ENCODE data around the gene ANKRD40CL. TPM values are rescaled to one million over a fixed set of nuclear protein-coding genes. Genes with fewer than 3 reads are reported as not detected.
A peak's percentile ranks its signal among the peaks of the same experiment; 100 is the strongest.
"Not testable (repeated sequence)": the region's sequence is repeated elsewhere in the genome, so short reads cannot be mapped to it uniquely, and the experiment has no call there.

The ANKRD40CL gene
- total and polyA plus RNA-seq, 7 donors = 60.4 to 234 (median 191) TPM; not detected in 4

DNA sequence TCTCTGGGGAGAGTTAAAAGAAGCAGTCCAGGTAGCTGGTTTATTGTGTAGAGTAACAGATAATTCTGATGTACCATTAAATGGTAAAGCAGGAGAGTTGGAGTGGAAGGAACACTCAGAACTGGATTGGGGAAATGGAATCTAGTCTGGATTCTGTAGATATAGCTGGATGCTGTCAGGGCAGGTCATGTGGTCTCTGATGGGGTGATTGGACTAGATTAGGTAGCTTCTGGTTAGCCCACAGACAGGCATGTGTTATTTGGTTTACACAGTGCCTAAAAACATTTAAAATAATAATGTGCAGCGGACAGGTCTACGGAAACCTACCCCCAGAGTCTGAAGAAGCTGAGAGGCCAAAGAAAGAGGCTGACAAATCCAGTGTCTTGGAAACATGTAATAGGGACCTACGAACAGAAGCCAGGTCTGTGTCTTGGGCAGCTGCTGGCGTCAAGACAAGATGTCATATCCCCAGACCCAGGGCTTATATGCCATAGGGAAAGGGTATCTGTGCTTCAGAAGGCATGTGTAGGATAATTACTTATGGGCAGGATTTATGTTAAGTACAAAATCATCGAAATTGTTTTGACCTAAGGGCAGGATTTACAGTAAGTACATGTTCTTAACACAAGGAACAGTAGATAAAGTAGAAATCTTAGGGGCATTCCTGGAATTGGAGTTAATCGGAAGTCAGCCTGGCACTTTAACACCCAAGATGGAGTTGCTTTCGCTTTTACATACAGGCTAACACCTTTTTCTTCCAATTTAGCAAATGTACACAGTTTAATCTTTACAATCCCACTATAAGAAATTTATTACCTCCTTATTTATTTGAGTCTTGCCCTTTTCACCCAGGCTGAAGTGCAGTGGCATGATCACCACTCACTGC lies 35.5 kb downstream of the ANKRD40CL start:
- Histone ChIP-seq H3K36me3 (no peaks in the 10 kb centered on the region), H3K4me1 (peaks cover 0 to 86% (median 66%) of the 10 kb centered on the region in 4 donors), H3K9me3 (no peaks in the 10 kb centered on the region), H3K27ac (peak overlapping the region in 2 of 4 donors; percentile 45 to 54), H3K4me3 (no peak overlapping the region), H3K27me3 (no peaks in the 10 kb centered on the region)
- DNase-seq = no peak
- intact Hi-C loops (cut with DNase I) = no loop called here
- 51 to 70% methylated on average over 7 of the region's 7 CpGs for WGBS, 2 donors
- TF ChIP-seq EP300 (IDR thresholded peaks at IDR 0.05) = no peak
- TF ChIP-seq, protein P1, sequence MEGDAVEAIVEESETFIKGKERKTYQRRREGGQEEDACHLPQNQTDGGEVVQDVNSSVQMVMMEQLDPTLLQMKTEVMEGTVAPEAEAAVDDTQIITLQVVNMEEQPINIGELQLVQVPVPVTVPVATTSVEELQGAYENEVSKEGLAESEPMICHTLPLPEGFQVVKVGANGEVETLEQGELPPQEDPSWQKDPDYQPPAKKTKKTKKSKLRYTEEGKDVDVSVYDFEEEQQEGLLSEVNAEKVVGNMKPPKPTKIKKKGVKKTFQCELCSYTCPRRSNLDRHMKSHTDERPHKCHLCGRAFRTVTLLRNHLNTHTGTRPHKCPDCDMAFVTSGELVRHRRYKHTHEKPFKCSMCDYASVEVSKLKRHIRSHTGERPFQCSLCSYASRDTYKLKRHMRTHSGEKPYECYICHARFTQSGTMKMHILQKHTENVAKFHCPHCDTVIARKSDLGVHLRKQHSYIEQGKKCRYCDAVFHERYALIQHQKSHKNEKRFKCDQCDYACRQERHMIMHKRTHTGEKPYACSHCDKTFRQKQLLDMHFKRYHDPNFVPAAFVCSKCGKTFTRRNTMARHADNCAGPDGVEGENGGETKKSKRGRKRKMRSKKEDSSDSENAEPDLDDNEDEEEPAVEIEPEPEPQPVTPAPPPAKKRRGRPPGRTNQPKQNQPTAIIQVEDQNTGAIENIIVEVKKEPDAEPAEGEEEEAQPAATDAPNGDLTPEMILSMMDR (IDR thresholded peaks at IDR 0.05) = no peak
- no peak for TF ChIP-seq POLR2A (IDR thresholded peaks at IDR 0.05)
- TF ChIP-seq POLR2AphosphoS5 (IDR thresholded peaks at IDR 0.05) = no peak

DNA sequence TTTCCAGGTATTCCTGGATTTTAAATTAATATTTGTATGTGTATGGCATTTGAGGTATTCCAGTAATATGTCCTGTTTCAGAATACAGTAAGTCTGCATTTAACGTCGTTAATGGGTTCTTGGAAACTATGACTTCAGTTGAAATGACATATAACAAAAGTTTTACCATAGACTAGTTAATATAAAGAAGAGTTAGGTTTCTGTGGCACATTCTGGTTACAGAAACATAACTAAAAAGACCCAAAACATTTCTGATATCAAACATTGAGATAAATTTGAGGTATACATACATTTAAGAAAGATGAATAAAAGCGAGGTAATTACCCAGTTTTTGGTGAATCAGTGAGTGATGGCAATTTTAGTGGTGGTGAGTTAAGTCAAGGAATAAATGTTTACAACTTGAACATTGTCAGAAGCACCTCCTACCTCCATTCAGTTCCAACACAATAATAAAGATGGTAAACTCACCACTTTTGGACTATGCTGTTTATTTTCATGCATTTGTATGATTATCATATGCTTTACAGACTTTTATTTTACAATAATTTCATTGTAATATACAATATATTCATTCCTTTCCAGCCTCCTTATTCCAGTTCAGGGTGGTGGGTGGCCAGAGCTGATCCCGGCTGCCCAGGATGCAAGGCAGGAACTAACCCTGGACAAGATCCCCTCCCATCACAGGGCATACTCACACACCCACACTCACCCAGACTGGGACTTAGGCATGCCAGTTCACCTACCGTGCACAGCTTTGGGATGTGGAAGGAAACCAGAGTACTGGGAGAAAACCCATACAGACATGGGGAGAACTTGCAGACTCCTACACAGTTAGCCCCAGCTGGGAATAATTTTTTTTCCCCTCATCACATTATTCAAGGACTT lies 38.2 kb downstream of the ANKRD40CL start:
- 67 to 78% methylated on average over 5 of the region's 5 CpGs for WGBS, 2 donors
- DNase-seq = no peak
- Histone ChIP-seq H3K9me3 (no peaks in the 10 kb centered on the region), H3K27me3 (no peaks in the 10 kb centered on the region), H3K4me3 (no peak overlapping the region), H3K27ac (no peak overlapping the region), H3K4me1 (peaks cover 0 to 86% (median 78%) of the 10 kb centered on the region in 4 donors), H3K36me3 (no peaks in the 10 kb centered on the region)
- intact Hi-C loops (cut with DNase I) = no loop called here
- TF ChIP-seq POLR2AphosphoS5 (IDR thresholded peaks at IDR 0.05) (no peak), EP300 (IDR thresholded peaks at IDR 0.05) (no peak), POLR2A (IDR thresholded peaks at IDR 0.05) (no peak)
- TF ChIP-seq, protein P1 (IDR thresholded peaks at IDR 0.05) = no peak

DNA sequence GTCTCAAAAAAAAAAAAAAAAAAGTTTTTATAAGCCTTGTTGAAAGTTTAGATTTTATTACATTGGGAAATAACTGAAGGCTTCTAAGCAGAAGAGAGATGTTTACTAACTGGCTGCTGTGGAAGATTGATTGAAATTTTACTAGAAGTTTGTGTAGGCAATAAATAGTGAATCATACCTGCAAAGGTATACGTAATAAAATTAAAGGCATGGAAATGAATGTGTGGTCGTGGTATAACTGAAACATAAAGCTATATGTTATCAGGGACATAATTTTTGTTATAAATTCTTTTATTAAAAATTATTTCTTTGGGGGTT lies 39.2 kb downstream of the ANKRD40CL start:
- peaks cover 0 to 89% (median 88%) of the 10 kb centered on the region in 4 donors for H3K4me1 ChIP-seq
- no peaks in the 10 kb centered on the region for H3K27me3 ChIP-seq
- 14 to 78% methylated on average over 2 of the region's 2 CpGs for WGBS, 2 donors
- intact Hi-C loops (cut with DNase I) = no loop called here
- DNase-seq = no peak
- no peaks in the 10 kb centered on the region for H3K9me3 ChIP-seq
- no peak overlapping the region for H3K4me3 ChIP-seq
- H3K36me3 ChIP-seq = no peaks in the 10 kb centered on the region
- no peak overlapping the region for H3K27ac ChIP-seq
- TF ChIP-seq EP300 (IDR thresholded peaks at IDR 0.05) (no peak), POLR2A (IDR thresholded peaks at IDR 0.05) (no peak), POLR2AphosphoS5 (IDR thresholded peaks at IDR 0.05) (no peak)
- TF ChIP-seq, protein P1 (IDR thresholded peaks at IDR 0.05) = no peak

DNA sequence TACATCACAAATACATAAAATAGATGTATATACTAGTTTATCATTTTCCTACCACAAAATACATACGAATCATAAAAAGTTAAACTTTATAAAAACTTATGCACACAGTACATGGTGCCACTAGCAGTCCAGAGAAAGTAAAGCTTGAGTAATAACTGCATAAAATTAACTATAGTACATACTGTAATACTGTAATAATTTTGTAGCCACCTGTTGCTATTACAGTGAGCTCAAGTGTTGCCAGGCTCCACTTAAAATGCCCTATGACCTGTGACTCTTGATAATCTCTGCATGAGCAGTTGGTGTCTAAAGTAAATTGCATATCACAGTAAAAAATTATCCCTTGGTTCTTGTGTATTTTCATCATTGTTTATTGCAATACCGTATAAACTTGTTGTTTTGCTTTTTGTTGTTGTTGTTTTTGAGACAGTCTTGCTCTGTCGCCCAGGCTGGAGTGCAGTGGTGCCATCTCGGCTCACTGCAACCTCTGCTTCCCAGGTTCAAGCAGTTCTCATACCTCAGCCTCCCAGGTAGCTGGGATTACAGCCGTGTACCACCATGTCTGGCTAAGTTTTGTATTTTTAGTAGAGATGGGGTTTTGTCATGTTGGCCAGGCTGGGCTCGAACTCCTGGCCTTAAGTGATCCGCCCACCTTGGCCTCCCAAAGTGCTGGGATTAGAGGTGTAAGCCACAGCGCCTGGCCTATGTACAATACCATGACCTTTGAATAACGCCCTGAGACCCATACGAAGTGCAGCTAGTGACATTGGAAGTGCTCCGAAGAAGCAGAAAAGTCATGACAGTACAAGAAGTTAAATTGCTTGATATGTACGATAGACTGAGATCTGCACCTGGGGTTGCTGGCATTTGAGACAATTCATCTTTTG lies 41.3 kb downstream of the ANKRD40CL start:
- no peak overlapping the region for H3K27ac ChIP-seq
- TF ChIP-seq POLR2AphosphoS5 (IDR thresholded peaks at IDR 0.05) (no peak), POLR2A (IDR thresholded peaks at IDR 0.05) (no peak)
- WGBS, 2 donors = 59 to 81% methylated on average over 12 of the region's 12 CpGs
- H3K9me3 ChIP-seq = no peaks in the 10 kb centered on the region
- no peaks in the 10 kb centered on the region for H3K27me3 ChIP-seq
- DNase-seq = no peak
- H3K4me1 ChIP-seq = peaks cover 0 to 92% (median 92%) of the 10 kb centered on the region in 4 donors
- intact Hi-C loops (cut with DNase I) = no loop called here
- no peaks in the 10 kb centered on the region for H3K36me3 ChIP-seq
- H3K4me3 ChIP-seq = no peak overlapping the region

DNA sequence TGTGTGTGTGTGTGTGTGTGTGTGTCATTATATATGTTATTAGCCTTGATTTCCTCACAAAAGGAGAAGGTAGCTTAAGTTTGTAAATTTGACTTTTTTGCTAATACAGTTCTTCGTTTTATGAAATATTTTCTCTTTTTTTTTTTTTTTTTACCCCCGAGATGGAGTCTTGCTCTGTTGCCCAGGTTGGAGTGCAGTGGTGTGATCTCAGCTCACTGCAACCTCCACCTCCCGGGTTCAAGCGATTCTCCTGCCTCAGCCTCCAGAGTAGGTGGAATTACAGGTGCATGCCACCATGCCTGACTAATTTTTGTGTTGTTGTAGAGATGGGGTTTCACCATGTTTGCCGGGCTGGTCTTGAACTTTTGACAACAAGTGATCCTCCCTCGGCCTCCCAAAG lies 42.7 kb downstream of the ANKRD40CL start:
- H3K27me3 ChIP-seq; intact Hi-C loops (cut with DNase I); H3K9me3 ChIP-seq; DNase-seq; H3K27ac ChIP-seq; H3K36me3 ChIP-seq; H3K4me3 ChIP-seq: not testable (repeated sequence)
- WGBS, 2 donors = 93 to 95% methylated on average over 6 of the region's 6 CpGs
- H3K4me1 ChIP-seq = peaks cover 0 to 85% (median 81%) of the 10 kb centered on the region in 4 donors
